Fibroblast of mammary gland (primary cell): ENCODE results near the gene SCAMP2.

Experiments used
- DNase-seq: peaks from one replicate; pipeline ENCODE4 v3.0.0-alpha.2; 2010; ENCODE audit warnings: low read depth
- H3K4me3 ChIP-seq: 2 replicates; pipeline ENCODE4 v1.5.1; 2011; ENCODE audit warnings: low read depth, mild to moderate bottlenecking, low read length, moderate library complexity; ENCODE audit not compliant: control insufficient read depth
- TF ChIP-seq, protein P1 (sequence below): conservative IDR thresholded peaks from 2 replicates; pipeline ENCODE4 v1.5.1; 2011; ENCODE audit warnings: low read depth, low read length, inconsistent platforms; ENCODE audit not compliant: control insufficient read depth, insufficient read depth

The SCAMP2 gene

DNA sequence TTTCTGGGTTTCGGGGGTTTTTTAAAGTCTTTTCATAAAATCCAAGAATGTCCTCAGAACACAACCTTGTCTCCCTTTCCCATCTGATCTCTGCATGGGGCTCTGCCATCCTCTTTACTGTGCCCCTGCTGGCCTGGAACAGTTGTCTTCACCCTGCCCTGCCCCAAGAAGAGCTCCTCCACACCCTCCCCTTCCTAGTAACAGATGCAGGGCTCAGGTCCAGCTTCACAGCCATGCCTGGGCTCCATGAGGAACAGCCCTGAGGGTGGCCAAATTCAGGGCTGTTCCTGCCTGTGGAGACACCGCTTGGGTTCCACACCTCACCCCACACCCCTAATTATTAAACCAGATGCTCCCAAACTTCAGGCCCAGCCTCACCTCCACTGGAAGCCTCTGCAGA lies 17.3 kb downstream of the SCAMP2 start:
- TF ChIP-seq, protein P1, sequence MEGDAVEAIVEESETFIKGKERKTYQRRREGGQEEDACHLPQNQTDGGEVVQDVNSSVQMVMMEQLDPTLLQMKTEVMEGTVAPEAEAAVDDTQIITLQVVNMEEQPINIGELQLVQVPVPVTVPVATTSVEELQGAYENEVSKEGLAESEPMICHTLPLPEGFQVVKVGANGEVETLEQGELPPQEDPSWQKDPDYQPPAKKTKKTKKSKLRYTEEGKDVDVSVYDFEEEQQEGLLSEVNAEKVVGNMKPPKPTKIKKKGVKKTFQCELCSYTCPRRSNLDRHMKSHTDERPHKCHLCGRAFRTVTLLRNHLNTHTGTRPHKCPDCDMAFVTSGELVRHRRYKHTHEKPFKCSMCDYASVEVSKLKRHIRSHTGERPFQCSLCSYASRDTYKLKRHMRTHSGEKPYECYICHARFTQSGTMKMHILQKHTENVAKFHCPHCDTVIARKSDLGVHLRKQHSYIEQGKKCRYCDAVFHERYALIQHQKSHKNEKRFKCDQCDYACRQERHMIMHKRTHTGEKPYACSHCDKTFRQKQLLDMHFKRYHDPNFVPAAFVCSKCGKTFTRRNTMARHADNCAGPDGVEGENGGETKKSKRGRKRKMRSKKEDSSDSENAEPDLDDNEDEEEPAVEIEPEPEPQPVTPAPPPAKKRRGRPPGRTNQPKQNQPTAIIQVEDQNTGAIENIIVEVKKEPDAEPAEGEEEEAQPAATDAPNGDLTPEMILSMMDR: no peak
- H3K4me3 ChIP-seq: no peak overlapping the region
- no peak for DNase-seq

DNA sequence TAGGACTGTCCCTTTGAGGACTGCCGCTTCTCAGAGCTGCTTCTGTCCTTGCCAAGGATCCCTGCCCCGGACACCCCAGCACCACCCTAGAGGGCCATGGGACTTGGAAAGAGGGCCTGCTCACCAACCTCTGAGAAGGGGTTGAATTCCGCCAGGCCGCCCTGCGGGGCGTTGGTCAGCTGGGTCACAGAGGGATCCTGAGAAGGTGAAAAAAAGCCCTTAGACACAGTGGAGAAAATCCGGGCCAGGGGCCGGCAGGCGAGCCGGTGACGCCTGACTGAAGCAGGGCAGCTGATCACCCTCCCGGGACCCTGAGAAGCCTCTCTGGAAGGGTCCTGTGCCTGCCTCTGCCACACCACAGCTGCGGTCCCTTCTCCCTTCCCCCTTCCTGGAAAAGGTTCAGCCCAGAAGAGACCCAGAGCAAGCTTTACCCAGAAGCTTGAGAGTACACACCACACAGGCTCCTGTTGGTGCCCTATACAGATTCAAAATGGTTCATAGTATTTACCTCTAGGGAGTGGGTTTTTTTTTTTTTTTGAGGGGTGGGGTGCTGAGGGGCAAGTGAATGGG lies 18.6 kb downstream of the SCAMP2 start:
- TF ChIP-seq, protein P1: no peak
- DNase-seq: no peak
- no peak overlapping the region for H3K4me3 ChIP-seq

DNA sequence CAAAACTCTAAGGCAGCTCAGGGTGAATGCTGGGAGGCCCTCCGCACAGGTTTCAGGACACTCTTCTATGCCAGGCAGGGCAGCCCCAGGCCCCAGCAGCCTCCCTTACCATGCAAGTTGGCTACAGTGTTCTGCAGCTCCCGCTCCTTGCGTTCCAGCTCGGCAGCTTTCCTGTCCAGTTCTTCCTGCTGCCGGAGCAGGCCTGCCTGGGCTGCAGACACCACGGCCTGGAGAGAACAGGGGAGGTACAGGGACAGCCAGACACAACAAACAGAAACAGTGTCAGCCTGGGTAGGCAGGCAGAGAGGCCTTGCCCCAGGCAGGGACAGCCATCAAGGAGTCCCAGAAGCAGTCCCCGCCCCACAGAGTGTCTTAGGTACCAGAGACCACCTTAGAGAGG lies 21.2 kb downstream of the SCAMP2 start:
- TF ChIP-seq, protein P1: no peak
- DNase-seq: no peak
- H3K4me3 ChIP-seq: no peak overlapping the region

DNA sequence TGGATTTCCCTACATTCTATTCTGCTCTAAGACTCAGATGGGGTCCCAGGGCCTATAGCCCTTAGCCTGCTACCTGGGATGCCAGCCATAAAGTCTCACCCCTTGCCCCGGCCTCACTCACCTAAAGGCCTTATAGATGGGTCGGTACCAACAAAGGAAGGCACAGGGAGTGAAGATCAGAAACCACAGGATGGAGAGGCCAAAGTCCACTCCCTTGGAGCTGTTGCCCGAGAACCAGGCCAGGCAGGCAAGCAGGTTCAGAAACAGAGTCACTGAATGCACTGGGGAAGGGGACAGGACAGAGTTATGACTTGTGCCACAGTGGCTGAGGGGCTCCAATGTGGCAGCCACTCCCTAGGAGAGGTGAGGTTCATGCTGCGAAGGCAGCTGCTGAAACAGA lies 22.8 kb downstream of the SCAMP2 start:
- TF ChIP-seq, protein P1: no peak
- DNase-seq: no peak

DNA sequence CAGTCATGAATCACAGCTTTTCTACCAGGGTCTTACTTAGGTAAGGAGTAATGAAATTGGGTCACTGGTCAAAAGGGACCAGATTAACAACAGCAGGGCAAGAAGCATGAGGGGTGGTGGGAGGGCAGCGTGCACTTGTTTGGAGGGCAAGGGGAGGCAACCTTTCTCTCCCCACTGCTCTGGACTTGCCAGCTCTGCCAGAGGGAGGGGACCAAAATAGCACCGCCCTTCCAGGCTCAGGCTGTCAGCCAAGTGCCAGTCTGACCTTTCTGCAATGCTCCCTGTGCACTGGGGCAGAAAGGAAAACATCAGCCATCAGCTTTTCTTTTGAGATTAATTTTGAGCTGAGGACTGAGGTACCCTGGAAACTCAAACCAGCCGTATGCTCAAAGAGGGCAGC lies 25.7 kb downstream of the SCAMP2 start:
- no peak for DNase-seq
- TF ChIP-seq, protein P1: no peak
- no peak overlapping the region for H3K4me3 ChIP-seq

More for the DNA sequence above, 22.8 kb downstream of the SCAMP2 start:
- no peak overlapping the region for H3K4me3 ChIP-seq

DNA sequence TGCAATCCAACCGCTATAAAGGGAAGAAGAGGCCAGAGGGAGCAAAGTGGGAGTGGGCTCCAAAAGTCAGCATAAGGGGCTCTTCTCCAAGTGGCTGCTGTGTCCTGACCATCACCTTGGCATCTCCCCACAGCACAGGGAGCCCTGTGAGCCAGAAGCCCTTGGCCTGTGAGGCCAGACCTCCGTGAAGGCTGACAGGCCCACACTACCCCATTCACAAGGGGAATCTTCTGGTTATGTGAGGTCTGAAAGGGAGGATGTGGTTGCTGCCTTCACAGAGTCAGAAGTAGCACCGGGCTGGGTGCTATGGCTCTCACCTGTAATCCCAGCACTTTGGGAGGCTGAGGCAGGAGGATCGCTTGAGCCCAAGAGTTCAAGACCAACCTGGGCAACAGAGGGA lies 27.6 kb downstream of the SCAMP2 start:
- TF ChIP-seq, protein P1: no peak
- no peak for DNase-seq
- no peak overlapping the region for H3K4me3 ChIP-seq

DNA sequence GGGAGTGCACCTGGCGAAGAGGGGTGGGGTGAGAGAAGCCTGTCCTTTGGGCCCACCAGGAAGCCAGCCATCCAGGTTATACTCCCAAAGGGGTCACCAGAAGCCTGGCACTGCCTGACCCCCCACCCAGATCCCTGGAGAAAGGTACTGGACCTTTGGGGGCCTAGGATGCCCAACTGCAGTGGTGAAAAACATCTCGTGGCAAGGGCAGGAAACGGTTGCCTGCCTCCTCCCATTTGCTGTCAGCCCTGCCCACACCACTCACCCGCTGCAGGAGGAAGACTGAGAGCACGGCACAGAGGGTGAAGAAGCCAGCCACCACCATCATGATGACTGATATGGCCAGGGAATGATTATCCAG lies 28.0 kb downstream of the SCAMP2 start:
- H3K4me3 ChIP-seq: no peak overlapping the region
- TF ChIP-seq, protein P1: no peak
- no peak for DNase-seq
